Measurements from ENCODE around the gene NHP2.

DNA sequence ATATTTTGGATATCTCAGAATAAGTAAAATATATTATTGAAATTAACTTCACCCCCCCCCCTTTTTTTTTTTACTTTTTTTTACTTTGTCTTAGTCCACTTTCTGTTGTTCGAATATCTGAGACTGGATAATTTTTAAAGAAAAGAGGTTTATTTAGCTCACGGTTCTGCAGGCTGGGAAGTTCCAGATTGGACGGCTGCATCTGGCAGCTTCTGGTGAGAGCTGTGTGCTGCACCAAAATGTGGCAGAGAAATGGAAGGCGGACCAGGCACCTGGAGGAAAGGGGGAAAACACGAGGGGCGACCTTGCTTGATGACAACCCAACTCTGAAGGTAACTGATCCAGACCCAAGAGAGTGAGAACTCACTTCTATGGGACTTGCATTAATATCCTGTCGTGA, 39.1 kb upstream of the NHP2 start:
- TF ChIP-seq POLR2A (IDR thresholded peaks at IDR 0.05) (no peak), POLR2AphosphoS5 (IDR thresholded peaks at IDR 0.05) (no peak)
- TF ChIP-seq, protein P1, sequence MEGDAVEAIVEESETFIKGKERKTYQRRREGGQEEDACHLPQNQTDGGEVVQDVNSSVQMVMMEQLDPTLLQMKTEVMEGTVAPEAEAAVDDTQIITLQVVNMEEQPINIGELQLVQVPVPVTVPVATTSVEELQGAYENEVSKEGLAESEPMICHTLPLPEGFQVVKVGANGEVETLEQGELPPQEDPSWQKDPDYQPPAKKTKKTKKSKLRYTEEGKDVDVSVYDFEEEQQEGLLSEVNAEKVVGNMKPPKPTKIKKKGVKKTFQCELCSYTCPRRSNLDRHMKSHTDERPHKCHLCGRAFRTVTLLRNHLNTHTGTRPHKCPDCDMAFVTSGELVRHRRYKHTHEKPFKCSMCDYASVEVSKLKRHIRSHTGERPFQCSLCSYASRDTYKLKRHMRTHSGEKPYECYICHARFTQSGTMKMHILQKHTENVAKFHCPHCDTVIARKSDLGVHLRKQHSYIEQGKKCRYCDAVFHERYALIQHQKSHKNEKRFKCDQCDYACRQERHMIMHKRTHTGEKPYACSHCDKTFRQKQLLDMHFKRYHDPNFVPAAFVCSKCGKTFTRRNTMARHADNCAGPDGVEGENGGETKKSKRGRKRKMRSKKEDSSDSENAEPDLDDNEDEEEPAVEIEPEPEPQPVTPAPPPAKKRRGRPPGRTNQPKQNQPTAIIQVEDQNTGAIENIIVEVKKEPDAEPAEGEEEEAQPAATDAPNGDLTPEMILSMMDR (IDR thresholded peaks at IDR 0.05): no peak

Measured in suprapubic skin (tissue), 4 donors.